SK-N-SH (cell line): ENCODE results near the gene FAM83F.

Experiments used
- POLR2AphosphoS5 ChIP-seq: IDR thresholded peaks from 2 replicates; pipeline ENCODE4 v1.6.1; 2012; ENCODE audit warnings: low read depth, low read length
- RFX5 ChIP-seq: IDR thresholded peaks from 2 replicates; pipeline ENCODE4 v1.6.1; 2012; ENCODE audit warnings: mild to moderate bottlenecking, improper control_type of control experiment, low read length
- YY1 ChIP-seq: IDR thresholded peaks from 2 replicates; pipeline ENCODE4 v1.4.0; 2012; ENCODE audit warnings: low read depth, mild to moderate bottlenecking
- TF ChIP-seq, protein P1 (sequence below): fragments of 200-600 bp; sonication (generic); IDR thresholded peaks from 2 replicates; pipeline ENCODE4 v1.6.1; 2017; ENCODE audit warnings: antibody characterized with exemption, mild to moderate bottlenecking, moderate library complexity
- TF ChIP-seq, protein P2 (sequence below): IDR thresholded peaks from 2 replicates; pipeline ENCODE4 v1.4.0; 2012; ENCODE audit warnings: low read depth, borderline replicate concordance
- TF ChIP-seq, protein P3 (sequence below): IDR thresholded peaks from 2 replicates; pipeline ENCODE4 v1.4.0; 2012; ENCODE audit warnings: low read depth
- TF ChIP-seq, protein P4 (sequence below): IDR thresholded peaks from 2 replicates; pipeline ENCODE4 v1.6.1; 2012; ENCODE audit warnings: mild to moderate bottlenecking, low read depth, low read length, moderate library complexity

DNA sequence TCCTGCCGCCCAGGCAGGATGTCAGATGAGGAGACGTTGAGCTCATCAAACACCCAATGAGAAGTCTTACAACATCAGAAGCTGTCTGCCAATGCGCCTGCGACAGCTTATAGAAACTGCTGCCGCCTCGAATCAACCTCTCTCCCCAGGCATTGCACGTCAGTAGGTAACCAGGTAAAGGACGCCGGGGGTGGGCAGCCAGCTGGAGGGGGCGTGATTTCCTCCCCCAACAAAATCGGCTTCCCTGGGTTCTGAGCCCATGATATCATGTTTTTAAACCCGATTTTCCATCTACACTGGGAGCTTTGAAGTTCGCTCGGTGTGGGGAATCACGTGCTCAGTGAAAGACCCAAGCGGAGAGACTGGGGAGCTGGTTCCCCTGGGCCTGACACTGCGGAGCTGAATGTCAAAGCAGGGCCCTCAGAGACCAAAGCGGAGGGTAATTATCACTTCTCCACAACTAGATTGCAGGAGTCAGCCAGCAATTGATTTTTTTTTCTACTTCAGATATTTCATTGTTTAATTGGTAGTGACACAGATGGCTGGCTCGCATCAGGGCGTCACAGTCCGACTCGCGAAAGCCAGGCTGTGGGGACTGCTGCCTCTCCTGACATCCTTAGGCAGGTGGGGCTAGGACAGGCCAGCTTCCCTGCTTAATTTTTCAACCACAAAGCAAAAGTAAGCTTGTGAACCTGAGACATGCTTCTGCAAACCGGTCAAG is 15.4 kb downstream of the FAM83F start:
- TF ChIP-seq, protein P1, sequence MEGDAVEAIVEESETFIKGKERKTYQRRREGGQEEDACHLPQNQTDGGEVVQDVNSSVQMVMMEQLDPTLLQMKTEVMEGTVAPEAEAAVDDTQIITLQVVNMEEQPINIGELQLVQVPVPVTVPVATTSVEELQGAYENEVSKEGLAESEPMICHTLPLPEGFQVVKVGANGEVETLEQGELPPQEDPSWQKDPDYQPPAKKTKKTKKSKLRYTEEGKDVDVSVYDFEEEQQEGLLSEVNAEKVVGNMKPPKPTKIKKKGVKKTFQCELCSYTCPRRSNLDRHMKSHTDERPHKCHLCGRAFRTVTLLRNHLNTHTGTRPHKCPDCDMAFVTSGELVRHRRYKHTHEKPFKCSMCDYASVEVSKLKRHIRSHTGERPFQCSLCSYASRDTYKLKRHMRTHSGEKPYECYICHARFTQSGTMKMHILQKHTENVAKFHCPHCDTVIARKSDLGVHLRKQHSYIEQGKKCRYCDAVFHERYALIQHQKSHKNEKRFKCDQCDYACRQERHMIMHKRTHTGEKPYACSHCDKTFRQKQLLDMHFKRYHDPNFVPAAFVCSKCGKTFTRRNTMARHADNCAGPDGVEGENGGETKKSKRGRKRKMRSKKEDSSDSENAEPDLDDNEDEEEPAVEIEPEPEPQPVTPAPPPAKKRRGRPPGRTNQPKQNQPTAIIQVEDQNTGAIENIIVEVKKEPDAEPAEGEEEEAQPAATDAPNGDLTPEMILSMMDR: no peak
- TF ChIP-seq POLR2AphosphoS5 (no peak), RFX5 (no peak), YY1 (no peak)
- TF ChIP-seq, protein P2, sequence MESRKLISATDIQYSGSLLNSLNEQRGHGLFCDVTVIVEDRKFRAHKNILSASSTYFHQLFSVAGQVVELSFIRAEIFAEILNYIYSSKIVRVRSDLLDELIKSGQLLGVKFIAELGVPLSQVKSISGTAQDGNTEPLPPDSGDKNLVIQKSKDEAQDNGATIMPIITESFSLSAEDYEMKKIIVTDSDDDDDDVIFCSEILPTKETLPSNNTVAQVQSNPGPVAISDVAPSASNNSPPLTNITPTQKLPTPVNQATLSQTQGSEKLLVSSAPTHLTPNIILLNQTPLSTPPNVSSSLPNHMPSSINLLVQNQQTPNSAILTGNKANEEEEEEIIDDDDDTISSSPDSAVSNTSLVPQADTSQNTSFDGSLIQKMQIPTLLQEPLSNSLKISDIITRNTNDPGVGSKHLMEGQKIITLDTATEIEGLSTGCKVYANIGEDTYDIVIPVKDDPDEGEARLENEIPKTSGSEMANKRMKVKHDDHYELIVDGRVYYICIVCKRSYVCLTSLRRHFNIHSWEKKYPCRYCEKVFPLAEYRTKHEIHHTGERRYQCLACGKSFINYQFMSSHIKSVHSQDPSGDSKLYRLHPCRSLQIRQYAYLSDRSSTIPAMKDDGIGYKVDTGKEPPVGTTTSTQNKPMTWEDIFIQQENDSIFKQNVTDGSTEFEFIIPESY: no peak
- TF ChIP-seq, protein P3, sequence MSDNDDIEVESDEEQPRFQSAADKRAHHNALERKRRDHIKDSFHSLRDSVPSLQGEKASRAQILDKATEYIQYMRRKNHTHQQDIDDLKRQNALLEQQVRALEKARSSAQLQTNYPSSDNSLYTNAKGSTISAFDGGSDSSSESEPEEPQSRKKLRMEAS: no peak
- TF ChIP-seq, protein P4, sequence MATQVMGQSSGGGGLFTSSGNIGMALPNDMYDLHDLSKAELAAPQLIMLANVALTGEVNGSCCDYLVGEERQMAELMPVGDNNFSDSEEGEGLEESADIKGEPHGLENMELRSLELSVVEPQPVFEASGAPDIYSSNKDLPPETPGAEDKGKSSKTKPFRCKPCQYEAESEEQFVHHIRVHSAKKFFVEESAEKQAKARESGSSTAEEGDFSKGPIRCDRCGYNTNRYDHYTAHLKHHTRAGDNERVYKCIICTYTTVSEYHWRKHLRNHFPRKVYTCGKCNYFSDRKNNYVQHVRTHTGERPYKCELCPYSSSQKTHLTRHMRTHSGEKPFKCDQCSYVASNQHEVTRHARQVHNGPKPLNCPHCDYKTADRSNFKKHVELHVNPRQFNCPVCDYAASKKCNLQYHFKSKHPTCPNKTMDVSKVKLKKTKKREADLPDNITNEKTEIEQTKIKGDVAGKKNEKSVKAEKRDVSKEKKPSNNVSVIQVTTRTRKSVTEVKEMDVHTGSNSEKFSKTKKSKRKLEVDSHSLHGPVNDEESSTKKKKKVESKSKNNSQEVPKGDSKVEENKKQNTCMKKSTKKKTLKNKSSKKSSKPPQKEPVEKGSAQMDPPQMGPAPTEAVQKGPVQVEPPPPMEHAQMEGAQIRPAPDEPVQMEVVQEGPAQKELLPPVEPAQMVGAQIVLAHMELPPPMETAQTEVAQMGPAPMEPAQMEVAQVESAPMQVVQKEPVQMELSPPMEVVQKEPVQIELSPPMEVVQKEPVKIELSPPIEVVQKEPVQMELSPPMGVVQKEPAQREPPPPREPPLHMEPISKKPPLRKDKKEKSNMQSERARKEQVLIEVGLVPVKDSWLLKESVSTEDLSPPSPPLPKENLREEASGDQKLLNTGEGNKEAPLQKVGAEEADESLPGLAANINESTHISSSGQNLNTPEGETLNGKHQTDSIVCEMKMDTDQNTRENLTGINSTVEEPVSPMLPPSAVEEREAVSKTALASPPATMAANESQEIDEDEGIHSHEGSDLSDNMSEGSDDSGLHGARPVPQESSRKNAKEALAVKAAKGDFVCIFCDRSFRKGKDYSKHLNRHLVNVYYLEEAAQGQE: no peak
